ENCODE measurements around the gene RBM4B.

GRCh38 chr11:66628061-66628603 is 49.6 kb downstream of the RBM4B start:
- TF ChIP-seq EP300 (IDR thresholded peaks at IDR 0.05) (no peak), CTCF (IDR thresholded peaks at IDR 0.05) (no peak)

Measured in upper lobe of left lung (tissue), 4 donors.